IPS-NIHi7 (cell line): ENCODE results near the gene HLA-DPA1.
A peak's percentile ranks its signal among the peaks of the same experiment; 100 is the strongest.
"Not testable (repeated sequence)": the region's sequence is repeated elsewhere in the genome, so short reads cannot be mapped to it uniquely, and the experiment has no call there.

Experiments
- DNase-seq: peaks from one replicate; pipeline ENCODE4 v3.0.0; 2012; ENCODE audit warnings: mixed read lengths; ENCODE audit errors: extremely low spot score

Gene HLA-DPA1

GRCh38 chr6:33073431-33073871, at the start of gene HLA-DPA1:
Gene HLA-DPA1 (minus strand): TSS chr6:33073649.
- peak; percentile 67 for DNase-seq

- no peak for DNase-seq
Measured at GRCh38 chr6:33123181-33123580, 49.7 kb upstream of the HLA-DPA1 start.

GRCh38 chr6:33120001-33120400, 46.6 kb upstream of the HLA-DPA1 start:
- DNase-seq = no peak

- DNase-seq = no peak
Measured at GRCh38 chr6:33118525-33119123, 45.2 kb upstream of the HLA-DPA1 start.

- DNase-seq = no peak
Measured at GRCh38 chr6:33117811-33118277, 44.4 kb upstream of the HLA-DPA1 start.

GRCh38 chr6:33116841-33117711, 43.6 kb upstream of the HLA-DPA1 start:
- peak; percentile 43 for DNase-seq

GRCh38 chr6:33116417-33116816, 43.0 kb upstream of the HLA-DPA1 start:
- peak; percentile 66 for DNase-seq

- no peak for DNase-seq
Measured at GRCh38 chr6:33114406-33114805, 41.0 kb upstream of the HLA-DPA1 start.

- DNase-seq = no peak
Measured at GRCh38 chr6:33113755-33114154, 40.3 kb upstream of the HLA-DPA1 start.

- DNase-seq = peak; percentile 44
Measured at GRCh38 chr6:33112148-33112547, 38.7 kb upstream of the HLA-DPA1 start.

- DNase-seq = no peak
Measured at GRCh38 chr6:33108307-33108706, 34.9 kb upstream of the HLA-DPA1 start.

- no peak for DNase-seq
Measured at GRCh38 chr6:33107641-33108040, 34.2 kb upstream of the HLA-DPA1 start.

GRCh38 chr6:33105916-33106871, 32.7 kb upstream of the HLA-DPA1 start:
- DNase-seq = no peak

- DNase-seq = no peak
Measured at GRCh38 chr6:33105386-33105785, 31.9 kb upstream of the HLA-DPA1 start.

- no peak for DNase-seq
Measured at GRCh38 chr6:33104887-33105286, 31.4 kb upstream of the HLA-DPA1 start.

GRCh38 chr6:33103776-33104175, 30.3 kb upstream of the HLA-DPA1 start:
- no peak for DNase-seq

GRCh38 chr6:33101121-33101737, 27.8 kb upstream of the HLA-DPA1 start:
- not testable (repeated sequence) for DNase-seq

- DNase-seq = no peak
Measured at GRCh38 chr6:33095681-33096080, 22.2 kb upstream of the HLA-DPA1 start.

GRCh38 chr6:33093855-33094254, 20.4 kb upstream of the HLA-DPA1 start:
- no peak for DNase-seq

- DNase-seq = no peak
Measured at GRCh38 chr6:33092385-33092784, 18.9 kb upstream of the HLA-DPA1 start.

- peak; percentile 85 for DNase-seq
Measured at GRCh38 chr6:33091957-33092356, 18.5 kb upstream of the HLA-DPA1 start.
